Right kidney (tissue), 9 donors: ENCODE results near the gene SLCO2B1.
"Not testable (repeated sequence)": the region's sequence is repeated elsewhere in the genome, so short reads cannot be mapped to it uniquely, and the experiment has no call there.

ENCODE experiments used
- DNase-seq: peaks from one replicate; pipeline ENCODE4 v3.0.0-alpha.2; 2016
- long read RNA-seq, 8 donors: transcript quantifications; one replicate each; lab custom pipeline, GENCODE V29; 2026

SLCO2B1 gene, protein sequence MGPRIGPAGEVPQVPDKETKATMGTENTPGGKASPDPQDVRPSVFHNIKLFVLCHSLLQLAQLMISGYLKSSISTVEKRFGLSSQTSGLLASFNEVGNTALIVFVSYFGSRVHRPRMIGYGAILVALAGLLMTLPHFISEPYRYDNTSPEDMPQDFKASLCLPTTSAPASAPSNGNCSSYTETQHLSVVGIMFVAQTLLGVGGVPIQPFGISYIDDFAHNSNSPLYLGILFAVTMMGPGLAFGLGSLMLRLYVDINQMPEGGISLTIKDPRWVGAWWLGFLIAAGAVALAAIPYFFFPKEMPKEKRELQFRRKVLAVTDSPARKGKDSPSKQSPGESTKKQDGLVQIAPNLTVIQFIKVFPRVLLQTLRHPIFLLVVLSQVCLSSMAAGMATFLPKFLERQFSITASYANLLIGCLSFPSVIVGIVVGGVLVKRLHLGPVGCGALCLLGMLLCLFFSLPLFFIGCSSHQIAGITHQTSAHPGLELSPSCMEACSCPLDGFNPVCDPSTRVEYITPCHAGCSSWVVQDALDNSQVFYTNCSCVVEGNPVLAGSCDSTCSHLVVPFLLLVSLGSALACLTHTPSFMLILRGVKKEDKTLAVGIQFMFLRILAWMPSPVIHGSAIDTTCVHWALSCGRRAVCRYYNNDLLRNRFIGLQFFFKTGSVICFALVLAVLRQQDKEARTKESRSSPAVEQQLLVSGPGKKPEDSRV
- long read RNA-seq, donor 1, full-length matches to known transcripts = 3 of 3 reads
- long read RNA-seq, donor 1, partial matches to known transcripts = 0 of 3 reads
- long read RNA-seq, donor 1, other reads (novel, unspliced or antisense) = 0 of 3 reads
- long read RNA-seq, donor 2, full-length matches to known transcripts = 5 of 5 reads
- long read RNA-seq, donor 2, partial matches to known transcripts = 0 of 5 reads
- long read RNA-seq, donor 2, other reads (novel, unspliced or antisense) = 0 of 5 reads
- long read RNA-seq, donor 3, transcript SLCO2B1-202 (1 exons, 2,874 nt) = major isoform, 5 of 6 reads
- long read RNA-seq, donor 3, partial matches to known transcripts = 0 of 6 reads
- long read RNA-seq, donor 3, other reads (novel, unspliced or antisense) = 0 of 6 reads
- long read RNA-seq, donor 4, transcript SLCO2B1-202 (1 exons, 2,874 nt) = major isoform, 7 of 7 reads
- long read RNA-seq, donor 4, partial matches to known transcripts = 0 of 7 reads
- long read RNA-seq, donor 4, other reads (novel, unspliced or antisense) = 0 of 7 reads
- long read RNA-seq, donor 5, partial matches to known transcripts = 0 of 4 reads
- long read RNA-seq, donor 5, other reads (novel, unspliced or antisense) = 0 of 4 reads
- long read RNA-seq, donor 6, transcript SLCO2B1-202 (1 exons, 2,874 nt) = major isoform, 6 of 6 reads
- long read RNA-seq, donor 6, partial matches to known transcripts = 0 of 6 reads
- long read RNA-seq, donor 6, other reads (novel, unspliced or antisense) = 0 of 6 reads
- long read RNA-seq, donor 7, full-length matches to known transcripts = 14 of 14 reads
- long read RNA-seq, donor 7, partial matches to known transcripts = 0 of 14 reads
- long read RNA-seq, donor 7, other reads (novel, unspliced or antisense) = 0 of 14 reads
- long read RNA-seq, donor 8, partial matches to known transcripts = 0 of 3 reads
- long read RNA-seq, donor 8, other reads (novel, unspliced or antisense) = 0 of 3 reads

- DNase-seq = no peak
Measured at GRCh38 chr11:75150879-75151278, at the start of gene SLCO2B1. SLCO2B1 (plus strand) TSS chr11:75151107; CDS start chr11:75151382, 275 bp downstream.

DNA sequence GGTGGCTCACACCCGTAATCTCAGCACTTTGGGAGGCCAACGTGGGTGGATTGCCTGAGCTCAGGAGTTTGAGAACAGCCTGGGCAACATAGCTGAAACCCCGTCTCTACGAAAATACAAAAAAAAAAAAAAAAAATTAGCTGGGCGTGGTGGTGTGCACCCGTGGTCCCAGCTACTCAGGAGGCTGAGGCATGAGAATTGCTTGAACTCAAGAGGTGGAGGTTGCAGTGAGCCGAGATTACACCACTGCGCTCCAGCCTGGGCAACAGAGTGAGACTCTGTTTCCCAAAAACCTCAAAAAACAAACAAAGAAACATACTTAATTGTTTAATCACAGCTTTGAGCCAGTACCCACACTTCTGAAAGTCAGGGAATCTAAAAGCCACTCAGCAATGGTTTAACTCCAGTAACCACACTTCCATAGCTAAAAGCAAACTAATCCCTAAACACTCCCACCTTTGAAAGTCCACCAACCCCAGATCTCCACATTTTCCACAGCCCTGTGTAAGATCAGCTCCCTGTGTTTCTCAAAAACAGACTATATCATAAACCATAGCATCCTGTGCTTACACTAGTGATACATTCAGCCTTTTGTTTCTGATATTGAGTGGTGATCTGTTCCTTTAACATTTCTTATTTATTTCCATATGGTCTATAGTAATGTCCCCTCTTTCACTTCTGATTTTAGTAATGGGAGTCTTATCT lies 49.3 kb upstream of the SLCO2B1 start:
- DNase-seq = no peak

DNA sequence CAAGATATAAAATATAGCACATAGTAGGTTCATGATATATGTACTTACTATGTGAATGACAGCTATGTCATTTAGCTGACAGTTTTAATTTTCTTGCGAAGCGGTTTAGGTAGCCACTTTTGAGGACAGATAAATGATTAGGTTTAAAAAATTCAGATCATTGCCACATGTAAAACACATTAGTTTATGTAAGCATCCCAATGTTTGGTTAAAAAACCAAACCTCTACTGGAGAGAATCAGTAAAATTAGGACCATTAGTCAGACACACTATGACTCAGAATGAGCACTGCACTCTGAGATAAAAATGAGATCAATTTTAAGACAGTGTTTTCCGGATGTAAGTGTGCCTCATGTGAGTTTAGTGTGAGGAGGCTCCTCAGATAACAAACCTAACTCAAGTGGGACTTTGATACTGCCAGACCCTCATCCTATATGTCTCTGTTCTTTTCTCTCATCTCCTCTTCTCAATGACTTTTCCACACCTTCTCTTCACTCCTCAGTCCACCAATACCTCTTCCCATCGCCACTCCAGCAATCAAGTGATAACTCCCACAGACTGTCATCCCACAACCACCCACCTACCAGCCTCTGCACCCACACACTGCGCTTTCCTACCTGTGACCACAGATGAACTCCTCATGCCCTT lies 47.4 kb upstream of the SLCO2B1 start:
- no peak for DNase-seq

DNA sequence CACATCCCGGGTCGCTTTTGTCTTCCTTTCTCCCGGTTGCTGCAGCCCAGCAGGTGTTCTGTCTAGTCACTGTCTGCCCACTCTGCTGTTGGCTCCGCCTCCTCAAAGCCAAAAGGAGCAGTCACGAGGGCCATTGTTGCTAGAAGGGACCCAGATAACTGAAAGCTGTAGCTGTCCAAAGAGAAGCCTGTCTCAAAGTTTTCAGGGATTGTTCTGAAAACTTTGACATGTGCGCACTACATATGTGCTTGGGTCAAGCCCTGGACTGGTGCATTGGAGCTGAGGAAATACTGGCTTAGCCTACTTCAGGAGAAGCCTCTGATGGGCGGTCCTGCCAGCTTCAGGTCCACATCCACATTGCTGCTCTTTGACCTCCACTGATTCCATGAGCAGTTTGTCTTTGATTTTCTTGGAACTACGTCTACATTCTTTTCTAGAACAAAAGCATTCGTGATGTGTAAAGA lies 45.4 kb upstream of the SLCO2B1 start:
- DNase-seq = no peak

DNA sequence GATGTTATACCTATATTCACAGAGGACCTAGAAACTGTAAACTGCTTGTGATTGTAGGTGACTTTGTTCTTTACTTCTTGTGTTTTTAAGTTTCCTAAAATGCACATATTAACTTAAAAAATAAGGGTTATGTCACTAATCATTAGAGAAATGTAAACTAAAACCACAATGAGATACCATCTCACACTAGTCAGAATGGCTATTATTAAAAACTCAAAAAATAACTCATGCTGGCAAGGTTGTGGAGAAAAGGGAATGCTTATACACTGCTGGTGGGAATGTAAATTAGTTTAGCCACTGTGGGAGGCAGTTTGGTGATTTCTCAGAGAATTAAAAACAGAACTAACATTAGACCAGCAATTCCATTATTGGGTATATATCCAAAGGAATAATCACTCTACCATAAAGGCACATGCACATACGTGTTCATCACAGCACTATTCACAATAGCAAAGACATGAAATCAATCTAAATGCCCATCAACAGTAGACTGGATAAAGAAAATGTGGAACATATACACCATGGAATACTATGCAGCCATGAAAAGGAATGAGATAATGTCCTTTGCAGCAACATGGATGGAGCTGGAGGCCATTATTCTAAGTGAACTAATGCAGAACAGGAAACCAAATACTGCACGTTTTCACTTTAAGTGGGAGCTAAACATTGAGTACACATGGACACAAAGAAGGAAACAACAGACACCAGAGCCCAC lies 44.8 kb upstream of the SLCO2B1 start:
- DNase-seq = not testable (repeated sequence)

DNA sequence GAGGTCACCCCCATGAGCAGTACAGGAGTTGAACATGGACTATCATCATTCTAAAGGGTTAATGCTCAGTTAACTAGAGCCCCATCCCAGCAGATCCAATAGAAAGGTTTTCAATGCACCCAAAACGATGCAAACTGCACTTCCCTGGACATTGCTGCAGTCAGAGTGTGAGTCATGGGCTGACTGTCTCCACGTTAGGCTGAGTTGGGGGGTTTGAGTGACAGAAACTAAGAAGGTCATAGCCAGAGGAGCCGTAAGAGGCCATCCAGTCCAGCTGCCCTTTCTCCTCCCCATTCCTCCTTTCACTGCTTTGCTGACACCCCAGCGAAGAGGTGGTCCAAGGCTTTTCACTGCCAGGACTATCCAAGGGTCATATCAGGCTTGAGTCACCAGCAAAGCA lies 43.7 kb upstream of the SLCO2B1 start:
- DNase-seq = no peak

DNA sequence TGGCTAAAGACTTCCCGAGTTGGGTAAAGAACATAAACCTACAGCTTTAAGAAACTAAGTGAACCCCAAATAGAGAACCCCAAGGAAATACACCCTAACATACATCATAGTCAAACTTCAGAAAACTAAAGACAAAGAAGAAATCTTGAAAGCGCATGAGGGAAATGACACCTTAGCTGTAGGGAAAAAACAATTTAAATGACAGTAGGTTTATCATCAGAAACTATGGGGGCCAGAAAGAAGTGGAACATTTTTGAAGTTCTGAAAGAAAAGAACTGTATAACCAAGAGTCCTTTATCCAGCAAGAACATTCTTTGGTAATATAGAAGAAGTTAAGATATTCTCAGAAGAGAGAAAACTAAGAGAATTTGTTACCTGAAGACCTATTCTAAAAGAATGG lies 38.7 kb upstream of the SLCO2B1 start:
- no peak for DNase-seq

DNA sequence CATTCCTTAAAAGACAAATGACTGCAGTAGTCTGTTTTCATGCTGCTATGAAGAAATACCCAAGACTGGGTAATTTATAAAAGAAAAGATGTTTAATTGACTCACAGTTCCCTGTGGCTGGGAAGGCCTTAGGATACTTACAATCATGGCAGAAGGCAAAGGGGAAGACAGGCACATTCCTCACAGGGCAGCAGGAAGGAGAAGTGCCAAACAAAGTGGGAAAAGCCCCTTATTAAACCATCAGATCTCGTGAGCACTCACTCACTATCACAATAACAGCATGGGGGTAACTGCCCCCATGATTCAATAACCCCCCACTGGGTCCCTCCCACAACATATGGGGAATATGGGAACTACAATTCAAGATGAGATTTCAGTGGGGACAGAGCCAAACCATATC lies 37.9 kb upstream of the SLCO2B1 start:
- no peak for DNase-seq

DNA sequence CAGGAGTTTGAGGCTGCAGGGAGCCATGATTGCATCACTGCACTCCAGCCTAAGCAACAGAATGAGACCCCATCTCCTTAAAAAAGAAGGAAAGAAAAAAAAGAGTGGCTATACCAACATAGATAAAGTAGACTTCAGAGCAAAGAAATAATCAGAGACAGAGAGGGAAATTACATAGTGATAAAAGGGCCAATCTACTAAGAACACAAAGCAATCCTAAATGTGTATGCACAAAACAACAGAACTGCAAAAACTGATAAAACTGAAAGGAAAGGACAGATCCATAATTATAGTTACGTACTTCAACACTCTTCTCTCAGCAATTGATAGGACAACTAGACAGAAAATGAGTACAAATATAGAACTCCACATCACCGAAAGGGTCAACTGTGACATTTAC lies 36.4 kb upstream of the SLCO2B1 start:
- no peak for DNase-seq

GRCh38 chr11:75118577-75118976 lies 32.3 kb upstream of the SLCO2B1 start:
- no peak for DNase-seq

DNA sequence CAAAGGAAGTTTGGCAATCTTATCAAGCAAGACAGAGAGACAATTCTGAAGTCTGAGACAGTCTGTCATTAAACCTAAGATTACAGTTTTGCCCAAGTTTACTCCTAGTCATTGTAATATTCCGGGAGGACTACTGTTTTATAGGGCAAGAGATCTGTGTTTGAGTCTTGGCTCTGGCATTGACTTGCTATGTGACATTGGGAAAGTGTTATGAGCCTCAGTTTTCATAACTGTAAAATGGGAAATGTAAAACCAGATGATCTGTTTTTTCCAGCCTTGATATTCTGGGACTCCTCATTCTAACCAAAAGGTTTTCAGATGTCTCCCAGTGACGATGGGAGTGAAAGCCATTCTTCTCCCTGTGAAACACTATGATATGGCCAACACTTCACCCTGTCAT lies 24.3 kb upstream of the SLCO2B1 start:
- no peak for DNase-seq

GRCh38 chr11:75132080-75132479 lies 18.8 kb upstream of the SLCO2B1 start:
- no peak for DNase-seq

DNA sequence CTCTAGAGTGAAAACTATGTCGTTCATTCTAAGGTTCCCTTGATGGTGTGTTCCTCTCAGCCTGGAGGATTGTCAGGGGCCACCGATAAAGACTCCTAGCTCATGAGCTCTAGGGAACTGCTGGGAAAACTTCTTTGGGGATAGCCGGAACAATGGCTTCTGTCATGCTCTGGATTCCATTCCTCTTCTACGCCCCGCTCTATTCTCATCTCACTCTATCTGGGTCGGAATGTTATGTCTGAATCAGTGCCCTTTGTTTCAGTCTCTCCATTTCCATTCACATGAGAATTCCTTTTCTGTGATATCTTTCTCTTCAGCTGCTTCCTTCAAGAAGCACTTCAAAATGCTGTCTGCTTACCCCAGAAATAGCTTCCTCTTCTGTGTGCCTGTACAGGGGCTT lies 16.9 kb upstream of the SLCO2B1 start:
- DNase-seq = no peak

DNA sequence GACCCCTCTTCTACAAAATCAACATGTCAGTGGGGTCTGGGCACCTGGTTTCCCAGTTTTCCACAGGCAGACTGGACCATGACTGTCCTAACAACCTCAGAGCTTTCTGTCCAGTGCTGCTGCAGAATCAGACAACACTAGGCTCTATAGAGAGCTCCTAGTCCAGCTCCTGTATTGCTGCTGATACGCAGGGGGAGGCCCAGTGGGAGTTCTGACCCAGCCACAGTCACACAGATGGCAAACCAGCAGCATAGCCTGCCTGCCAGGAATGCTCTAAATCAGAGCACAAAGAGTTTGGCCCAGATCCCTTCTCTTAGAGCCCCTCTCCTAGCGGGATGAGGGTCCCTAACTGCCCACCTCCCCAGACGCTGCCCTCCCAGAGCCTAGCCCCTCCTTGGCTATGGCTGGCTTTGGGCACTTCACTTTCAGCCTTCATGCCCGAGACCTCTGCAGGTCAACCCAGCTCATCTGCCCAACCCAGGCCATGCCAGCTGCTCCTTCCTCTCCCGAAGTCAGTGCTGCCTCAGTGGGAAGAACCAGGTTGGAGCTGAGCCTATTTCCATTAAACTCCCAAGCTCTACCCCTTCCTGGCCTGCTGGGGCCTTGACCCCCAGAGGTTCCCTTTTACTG lies 15.8 kb upstream of the SLCO2B1 start:
- DNase-seq = no peak

DNA sequence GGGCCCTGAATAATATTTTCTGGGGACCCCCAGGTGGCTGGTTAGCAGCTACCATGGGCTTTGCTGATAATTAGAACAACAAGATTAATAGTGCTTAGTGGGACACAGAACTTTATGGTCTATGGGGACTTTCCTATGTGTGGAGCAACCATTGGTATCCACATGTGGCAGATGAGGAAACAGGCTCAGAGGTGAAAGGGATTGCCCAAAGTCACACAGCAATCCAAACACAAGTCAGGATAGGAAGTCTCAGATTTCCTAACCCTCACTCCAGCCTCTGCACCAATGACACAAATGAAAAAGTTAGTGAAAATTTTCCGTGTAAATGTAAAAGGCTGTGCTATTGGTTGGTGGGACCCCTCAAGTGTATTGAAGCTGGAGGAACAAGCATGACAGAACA lies 15.3 kb upstream of the SLCO2B1 start:
- no peak for DNase-seq

GRCh38 chr11:75140269-75141138 lies 10.4 kb upstream of the SLCO2B1 start:
- peak; percentile 56 for DNase-seq

GRCh38 chr11:75141166-75141565 lies 9.7 kb upstream of the SLCO2B1 start:
- no peak for DNase-seq
